ENCODE measurements around the gene AQP12B. TPM values are rescaled to one million over a fixed set of nuclear protein-coding genes. Genes with fewer than 3 reads are reported as not detected.

The AQP12B gene
- total and polyA plus RNA-seq, 7 experiments from 2014 or later = not detected

DNA sequence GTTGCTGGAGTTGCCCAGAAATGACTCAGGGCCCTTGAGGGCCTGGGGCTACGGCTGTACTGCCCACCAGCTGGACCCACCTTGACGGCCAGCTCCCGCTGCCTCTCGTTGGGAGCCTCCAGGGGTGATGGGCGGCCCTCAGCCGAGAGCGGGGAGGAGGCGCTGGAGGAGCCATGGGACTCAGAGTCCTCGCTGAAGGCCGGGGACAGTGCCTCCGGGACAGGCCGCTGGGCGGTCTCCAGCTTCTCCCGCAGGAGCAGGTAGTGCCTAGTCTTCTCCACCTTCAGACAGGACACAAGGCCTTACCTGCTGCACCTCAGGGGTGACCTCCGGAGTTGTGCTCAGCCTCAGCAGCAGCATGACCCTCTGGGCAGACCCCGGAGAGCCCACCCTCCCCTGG is 39.7 kb upstream of the AQP12B start:
- Histone ChIP-seq H3K36me3 (ENCODE audit: control insufficient read depth in 2 of 3, insufficient read depth in 3 of 3, low read length in 3 of 3) (no peaks in the 10 kb centered on the region), H3K27ac (ENCODE audit: low read depth, low read length) (no peak overlapping the region), H3K4me3 (ENCODE audit: low read length) (no peak overlapping the region), H3K27me3 (ENCODE audit: control insufficient read depth in 2 of 2, insufficient read depth in 2 of 2, low read length in 2 of 2) (no peaks in the 10 kb centered on the region), H3K4me1 (ENCODE audit: control insufficient read depth in 2 of 2, insufficient read depth in 2 of 2, low read length in 2 of 2) (no peaks in the 10 kb centered on the region), H3K9me3 (ENCODE audit: control insufficient read depth in 2 of 3, low read length in 3 of 3) (no peaks in the 10 kb centered on the region)
- no peak overlapping the region for H3K27ac Mint-ChIP-seq
- H3K4me3 Mint-ChIP-seq = no peak overlapping the region
- ATAC-seq (no peak), DNase-seq (no peak)
- ChIA-PET CTCF (interaction anchor here (1.0 kb wide), 1 partner anchor 208 kb away, joined by 3 read pairs; no protein-coding TSS in a partner anchor), POLR2A (no interaction called here)
- no peaks in the 10 kb centered on the region for H3K27me3 Mint-ChIP-seq
- intact Hi-C loops (cut with micrococcal nuclease) = no loop called here
- H3K36me3 Mint-ChIP-seq = no peaks in the 10 kb centered on the region
- no peaks in the 10 kb centered on the region for H3K4me1 Mint-ChIP-seq
- H3K9me3 Mint-ChIP-seq = no peaks in the 10 kb centered on the region

DNA sequence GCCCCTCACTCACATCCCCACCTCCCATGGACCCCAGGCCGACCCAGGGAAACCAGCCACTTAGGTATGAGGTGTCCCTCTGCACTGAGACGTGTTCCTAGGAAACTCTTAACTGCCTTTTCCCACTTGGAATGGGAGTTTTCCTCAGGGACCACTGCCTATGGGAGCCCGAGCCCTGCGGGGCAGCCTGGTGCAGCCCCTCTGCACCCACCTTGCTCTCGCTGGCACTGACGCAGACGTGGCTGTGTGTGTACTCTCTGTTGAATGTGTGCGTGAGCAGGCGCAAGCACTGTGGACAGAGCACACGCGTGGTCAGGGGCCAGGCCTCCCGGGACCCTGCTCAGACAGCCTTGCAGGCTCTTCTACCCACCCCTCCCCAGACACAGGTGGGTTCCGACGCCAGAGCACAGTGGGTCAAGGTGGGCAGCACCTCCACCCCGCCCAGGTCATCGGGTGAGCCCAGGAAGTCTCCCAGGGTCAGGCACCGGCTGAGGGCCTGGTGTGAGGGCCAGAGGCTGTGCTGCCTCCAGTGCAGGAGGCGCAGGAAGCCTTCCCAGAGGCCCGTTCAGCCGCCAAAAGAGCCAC is 39.0 kb upstream of the AQP12B start:
- H3K36me3 Mint-ChIP-seq = no peaks in the 10 kb centered on the region
- H3K36me3 ChIP-seq (ENCODE audit: control insufficient read depth in 2 of 3, insufficient read depth in 3 of 3, low read length in 3 of 3) = no peaks in the 10 kb centered on the region
- H3K27ac ChIP-seq (ENCODE audit: low read depth, low read length) = no peak overlapping the region
- H3K27me3 ChIP-seq (ENCODE audit: control insufficient read depth in 2 of 2, insufficient read depth in 2 of 2, low read length in 2 of 2) = no peaks in the 10 kb centered on the region
- no peaks in the 10 kb centered on the region for H3K9me3 ChIP-seq (ENCODE audit: control insufficient read depth in 2 of 3, low read length in 3 of 3)
- H3K4me1 Mint-ChIP-seq = no peaks in the 10 kb centered on the region
- H3K27ac Mint-ChIP-seq = no peak overlapping the region
- intact Hi-C loops (cut with micrococcal nuclease) = no loop called here
- H3K4me3 ChIP-seq (ENCODE audit: low read length) = no peak overlapping the region
- CTCF ChIA-PET = no interaction called here
- no peak for DNase-seq
- no peaks in the 10 kb centered on the region for H3K4me1 ChIP-seq (ENCODE audit: control insufficient read depth in 2 of 2, insufficient read depth in 2 of 2, low read length in 2 of 2)
- H3K27me3 Mint-ChIP-seq = no peaks in the 10 kb centered on the region
- H3K9me3 Mint-ChIP-seq = no peaks in the 10 kb centered on the region
- ATAC-seq = no peak
- no peak overlapping the region for H3K4me3 Mint-ChIP-seq
- POLR2A ChIA-PET = no interaction called here

DNA sequence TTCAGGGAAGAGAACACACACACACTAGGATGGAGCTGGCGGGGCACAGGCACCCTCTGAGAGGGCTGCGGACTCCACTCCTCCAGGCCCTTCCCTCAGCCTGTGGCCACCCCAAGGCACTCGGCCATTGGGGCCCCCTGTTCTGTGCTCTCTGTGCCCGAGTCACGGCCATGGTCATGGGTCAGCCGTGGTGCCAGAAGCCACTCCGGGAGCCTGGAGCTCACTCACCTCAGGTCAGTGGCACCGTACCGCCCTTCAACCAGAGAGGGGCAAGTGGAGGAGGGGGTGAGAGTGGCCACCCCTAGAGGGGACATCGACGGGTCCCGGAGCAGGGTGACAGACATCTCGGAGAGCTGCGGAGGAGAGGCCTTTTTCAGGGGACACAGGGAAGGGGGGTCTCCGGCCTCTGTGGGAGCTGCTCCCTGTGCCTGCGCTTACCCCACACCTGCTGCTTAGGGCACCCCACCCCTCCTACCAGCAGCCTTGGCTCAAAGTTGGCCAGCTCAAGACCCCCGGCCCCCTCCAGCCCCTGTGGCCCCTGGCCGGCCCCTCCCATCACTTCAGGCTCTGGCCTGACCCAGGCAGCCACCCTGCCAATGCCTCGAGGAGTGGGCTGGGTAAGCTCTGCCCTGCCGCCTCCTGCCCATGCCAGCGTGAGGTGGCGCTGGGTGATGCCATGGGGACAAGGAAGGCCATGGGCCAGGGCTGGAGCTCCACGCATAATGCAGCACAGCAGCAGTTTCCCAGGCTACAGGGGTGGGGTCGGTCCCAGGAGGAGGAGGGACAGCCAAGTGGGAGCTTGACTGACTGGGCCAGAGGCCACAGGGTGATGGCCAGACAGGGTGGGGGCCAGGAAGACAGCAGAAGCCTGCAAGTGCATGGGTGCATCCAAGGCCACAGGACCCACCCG is 38.3 kb upstream of the AQP12B start:
- Histone ChIP-seq H3K9me3 (ENCODE audit: control insufficient read depth in 2 of 3, low read length in 3 of 3) (no peaks in the 10 kb centered on the region), H3K27me3 (ENCODE audit: control insufficient read depth in 2 of 2, insufficient read depth in 2 of 2, low read length in 2 of 2) (no peaks in the 10 kb centered on the region), H3K27ac (ENCODE audit: low read depth, low read length) (no peak overlapping the region), H3K4me3 (ENCODE audit: low read length) (no peak overlapping the region), H3K4me1 (ENCODE audit: control insufficient read depth in 2 of 2, insufficient read depth in 2 of 2, low read length in 2 of 2) (no peaks in the 10 kb centered on the region), H3K36me3 (ENCODE audit: control insufficient read depth in 2 of 3, insufficient read depth in 3 of 3, low read length in 3 of 3) (no peaks in the 10 kb centered on the region)
- ATAC-seq (no peak), DNase-seq (no peak)
- H3K27me3 Mint-ChIP-seq = no peaks in the 10 kb centered on the region
- H3K4me3 Mint-ChIP-seq = no peak overlapping the region
- CTCF ChIA-PET = no interaction called here
- no peak overlapping the region for H3K27ac Mint-ChIP-seq
- no peaks in the 10 kb centered on the region for H3K36me3 Mint-ChIP-seq
- POLR2A ChIA-PET = no interaction called here
- H3K9me3 Mint-ChIP-seq = no peaks in the 10 kb centered on the region
- no peaks in the 10 kb centered on the region for H3K4me1 Mint-ChIP-seq
- intact Hi-C loops (cut with micrococcal nuclease) = no loop called here

- H3K4me1 Mint-ChIP-seq = no peaks in the 10 kb centered on the region
- Histone ChIP-seq H3K36me3 (ENCODE audit: control insufficient read depth in 2 of 3, insufficient read depth in 3 of 3, low read length in 3 of 3) (no peaks in the 10 kb centered on the region), H3K27me3 (ENCODE audit: control insufficient read depth in 2 of 2, insufficient read depth in 2 of 2, low read length in 2 of 2) (no peaks in the 10 kb centered on the region), H3K9me3 (ENCODE audit: control insufficient read depth in 2 of 3, low read length in 3 of 3) (no peaks in the 10 kb centered on the region), H3K4me1 (ENCODE audit: control insufficient read depth in 2 of 2, insufficient read depth in 2 of 2, low read length in 2 of 2) (no peaks in the 10 kb centered on the region), H3K27ac (ENCODE audit: low read depth, low read length) (no peak overlapping the region), H3K4me3 (ENCODE audit: low read length) (no peak overlapping the region)
- no peaks in the 10 kb centered on the region for H3K9me3 Mint-ChIP-seq
- no peak overlapping the region for H3K27ac Mint-ChIP-seq
- ChIA-PET POLR2A (no interaction called here), CTCF (no interaction called here)
- H3K4me3 Mint-ChIP-seq = no peak overlapping the region
- intact Hi-C loops (cut with micrococcal nuclease) = no loop called here
- H3K36me3 Mint-ChIP-seq = no peaks in the 10 kb centered on the region
- DNase-seq = no peak
- no peaks in the 10 kb centered on the region for H3K27me3 Mint-ChIP-seq
- ATAC-seq = no peak
Measured at GRCh38 chr2:240719676-240720545, 37.2 kb upstream of the AQP12B start.

GRCh38 chr2:240718896-240719490 is 36.3 kb upstream of the AQP12B start:
- Mint-ChIP-seq H3K36me3 (no peaks in the 10 kb centered on the region), H3K4me3 (no peak overlapping the region), H3K9me3 (no peaks in the 10 kb centered on the region), H3K27me3 (no peaks in the 10 kb centered on the region), H3K27ac (no peak overlapping the region), H3K4me1 (no peaks in the 10 kb centered on the region)
- no peak for ATAC-seq
- ChIA-PET POLR2A (no interaction called here), CTCF (no interaction called here)
- Histone ChIP-seq H3K4me1 (ENCODE audit: control insufficient read depth in 2 of 2, insufficient read depth in 2 of 2, low read length in 2 of 2) (no peaks in the 10 kb centered on the region), H3K36me3 (ENCODE audit: control insufficient read depth in 2 of 3, insufficient read depth in 3 of 3, low read length in 3 of 3) (no peaks in the 10 kb centered on the region), H3K4me3 (ENCODE audit: low read length) (no peak overlapping the region), H3K27ac (ENCODE audit: low read depth, low read length) (no peak overlapping the region), H3K9me3 (ENCODE audit: control insufficient read depth in 2 of 3, low read length in 3 of 3) (no peaks in the 10 kb centered on the region), H3K27me3 (ENCODE audit: control insufficient read depth in 2 of 2, insufficient read depth in 2 of 2, low read length in 2 of 2) (no peaks in the 10 kb centered on the region)
- intact Hi-C loops (cut with micrococcal nuclease) = no loop called here
- no peak for DNase-seq

- no peaks in the 10 kb centered on the region for H3K36me3 ChIP-seq (ENCODE audit: control insufficient read depth in 2 of 3, insufficient read depth in 3 of 3, low read length in 3 of 3)
- no peaks in the 10 kb centered on the region for H3K27me3 ChIP-seq (ENCODE audit: control insufficient read depth in 2 of 2, insufficient read depth in 2 of 2, low read length in 2 of 2)
- H3K4me3 ChIP-seq (ENCODE audit: low read length) = no peak overlapping the region
- DNase-seq (no peak), ATAC-seq (no peak)
- no peaks in the 10 kb centered on the region for H3K9me3 ChIP-seq (ENCODE audit: control insufficient read depth in 2 of 3, low read length in 3 of 3)
- H3K27ac Mint-ChIP-seq = no peak overlapping the region
- ChIA-PET POLR2A (no interaction called here), CTCF (no interaction called here)
- no peaks in the 10 kb centered on the region for H3K27me3 Mint-ChIP-seq
- H3K36me3 Mint-ChIP-seq = no peaks in the 10 kb centered on the region
- no peak overlapping the region for H3K4me3 Mint-ChIP-seq
- H3K27ac ChIP-seq (ENCODE audit: low read depth, low read length) = no peak overlapping the region
- intact Hi-C loops (cut with micrococcal nuclease) = no loop called here
- H3K4me1 Mint-ChIP-seq = no peaks in the 10 kb centered on the region
- no peaks in the 10 kb centered on the region for H3K4me1 ChIP-seq (ENCODE audit: control insufficient read depth in 2 of 2, insufficient read depth in 2 of 2, low read length in 2 of 2)
- no peaks in the 10 kb centered on the region for H3K9me3 Mint-ChIP-seq
Measured at GRCh38 chr2:240717681-240718581, 35.2 kb upstream of the AQP12B start.

All from naive thymus-derived CD4-positive, alpha-beta T cell (primary cell).